ENCODE measurements around the gene IL23R.

GRCh38 chr1:67208217-67208616 is 42.0 kb downstream of the IL23R start:
- TF ChIP-seq POLR2A (IDR thresholded peaks at IDR 0.05) = no peak
- no peak for TF ChIP-seq CTCF (IDR thresholded peaks at IDR 0.05)
